IMR-90 (cell line): ENCODE measurements around the gene PSMB3. TPM values are rescaled to one million over a fixed set of nuclear protein-coding genes. Genes with fewer than 3 reads are reported as not detected.

Experiments used
- ATAC-seq: fragments of 200-7000 bp; cut with Tn5 transposase; 2 replicates; pipeline ENCODE4 v1.9.1; 2020; ENCODE audit warnings: low read depth, mild to moderate bottlenecking, moderate library complexity
- BruUV-seq: library from RNA; stranded (reverse); fragments of 400-500 nt; replicated peaks from 2 replicates; lab custom pipeline; 2021; lab: Mats Ljungman, UMichigan
- CTCF ChIA-PET: fragments of 300-600 bp; formaldehyde crosslinking; extraction: SDS; loops from one replicate; lab custom pipeline; 2021; ENCODE audit warnings: antibody characterized with exemption; lab: Yijun Ruan, JAX
- POLR2A ChIA-PET: fragments of 300-600 bp; sonication (Branson Sonifier 250); formaldehyde crosslinking; loops from one replicate; lab custom pipeline; 2022; ENCODE audit warnings: antibody characterized with exemption; ENCODE audit not compliant: unreplicated experiment; lab: Charles Lee
- DNase-seq: peaks from one replicate; pipeline ENCODE4 v3.0.0; 2013
- H2AFZ ChIP-seq: replicated peaks from 2 replicates; pipeline ENCODE3; 2013; ENCODE audit warnings: low read length, mild to moderate bottlenecking; ENCODE audit not compliant: poor library complexity
- H2AK5ac ChIP-seq: 2 replicates; pipeline ENCODE4 v1.6.1; 2013; ENCODE audit warnings: low read depth, low read length, inconsistent platforms
- H2AK9ac ChIP-seq: replicated peaks from 2 replicates; pipeline ENCODE3; 2013; ENCODE audit warnings: mild to moderate bottlenecking, low read depth, low read length, moderate library complexity; ENCODE audit not compliant: poor library complexity
- H2BK120ac ChIP-seq: 2 replicates; pipeline ENCODE4 v1.6.1; 2013; ENCODE audit warnings: low read depth, low read length, inconsistent platforms
- H2BK15ac ChIP-seq: 3 replicates; pipeline ENCODE4 v1.6.1; 2013; ENCODE audit warnings: low read depth, low read length, inconsistent platforms
- H2BK20ac ChIP-seq: 2 replicates; pipeline ENCODE4 v1.6.1; 2013; ENCODE audit warnings: low read depth, mild to moderate bottlenecking, inconsistent platforms, low read length, moderate library complexity
- H2BK5ac ChIP-seq: 2 replicates; pipeline ENCODE4 v1.6.1; 2013; ENCODE audit warnings: mild to moderate bottlenecking, low read depth, low read length, inconsistent platforms; ENCODE audit not compliant: poor library complexity, severe bottlenecking
- H3K14ac ChIP-seq: replicated peaks from 2 replicates; pipeline ENCODE4 v1.6.1; 2013; ENCODE audit warnings: low read depth, low read length, inconsistent platforms
- H3K18ac ChIP-seq: 2 replicates; pipeline ENCODE4 v1.6.1; 2013; ENCODE audit warnings: low read depth, low read length, control low read depth
- H3K23ac ChIP-seq: 2 replicates; pipeline ENCODE4 v1.6.1; 2013; ENCODE audit warnings: low read depth, low read length, inconsistent platforms
- H3K27ac ChIP-seq: 2 replicates; pipeline ENCODE4 v1.5.1; 2013; ENCODE audit warnings: mild to moderate bottlenecking, control low read depth, low read length; ENCODE audit not compliant: insufficient read depth
- H3K27me3 ChIP-seq: 2 replicates; pipeline ENCODE4 v1.6.1; 2013; ENCODE audit warnings: low read length; ENCODE audit not compliant: control insufficient read depth, insufficient read depth
- H3K36me3 ChIP-seq: 2 replicates; pipeline ENCODE4 v1.6.1; 2013; ENCODE audit warnings: low read length, mixed read lengths; ENCODE audit not compliant: control insufficient read depth, insufficient read depth
- H3K4ac ChIP-seq: 2 replicates; pipeline ENCODE4 v1.6.1; 2013; ENCODE audit warnings: low read depth, low read length, inconsistent platforms
- H3K4me1 ChIP-seq: 2 replicates; pipeline ENCODE4 v1.6.1; 2013; ENCODE audit warnings: low read length, mixed read lengths; ENCODE audit not compliant: control insufficient read depth, insufficient read depth
- H3K4me2 ChIP-seq: 2 replicates; pipeline ENCODE4 v1.6.1; 2013; ENCODE audit warnings: low read depth, mild to moderate bottlenecking, control low read depth, low read length, moderate library complexity
- H3K4me3 ChIP-seq: 2 replicates; pipeline ENCODE4 v1.5.1; 2013; ENCODE audit warnings: low read depth, mild to moderate bottlenecking, control low read depth, low read length, moderate library complexity; ENCODE audit not compliant: insufficient read depth
- H3K56ac ChIP-seq: 2 replicates; pipeline ENCODE4 v1.6.1; 2013; ENCODE audit warnings: low read length, inconsistent platforms; ENCODE audit not compliant: insufficient read depth; ENCODE audit errors: extremely low read depth
- H3K79me1 ChIP-seq, 2 experiments: 2 replicates each; pipeline ENCODE4 v1.6.1; 2013; ENCODE audit warnings: low read length in 2 of 2, inconsistent platforms in 1 of 2, low read depth in 1 of 2
- H3K9ac ChIP-seq: 2 replicates; pipeline ENCODE4 v1.6.1; 2013; ENCODE audit warnings: low read depth, low read length, control low read depth
- H3K9me1 ChIP-seq: 2 replicates; pipeline ENCODE4 v1.6.1; 2013; ENCODE audit warnings: low read length, inconsistent platforms; ENCODE audit not compliant: insufficient read depth
- H3K9me3 ChIP-seq: 2 replicates; pipeline ENCODE4 v1.6.1; 2013; ENCODE audit warnings: low read length; ENCODE audit not compliant: control insufficient read depth, insufficient read depth
- H4K20me1 ChIP-seq: 2 replicates; pipeline ENCODE4 v1.6.1; 2013; ENCODE audit warnings: low read length, inconsistent platforms; ENCODE audit not compliant: insufficient read depth
- H4K5ac ChIP-seq: 2 replicates; pipeline ENCODE4 v1.6.1; 2013; ENCODE audit warnings: mild to moderate bottlenecking, low read depth, low read length, control low read depth
- H4K8ac ChIP-seq, 2 experiments: 2 replicates each; pipeline ENCODE4 v1.6.1; 2013; ENCODE audit warnings: low read depth in 2 of 2, low read length in 2 of 2, control low read depth in 1 of 2, inconsistent platforms in 1 of 2
- H4K91ac ChIP-seq: 2 replicates; pipeline ENCODE4 v1.6.1; 2013; ENCODE audit warnings: low read depth, low read length, inconsistent platforms; ENCODE audit not compliant: insufficient read depth
- BHLHE40 ChIP-seq: fragments of 150-350 bp; IDR thresholded peaks from 2 replicates; pipeline ENCODE4 v1.6.1; 2016; ENCODE audit warnings: mild to moderate bottlenecking, low read depth, low read length
- CEBPB ChIP-seq: IDR thresholded peaks from 2 replicates; pipeline ENCODE4 v1.6.1; 2012; ENCODE audit warnings: low read depth, low read length, improper control_type of control experiment
- CHD1 ChIP-seq: IDR thresholded peaks from 2 replicates; pipeline ENCODE4 v1.6.1; 2012; ENCODE audit warnings: low read depth, low read length, improper control_type of control experiment
- ELK1 ChIP-seq: fragments of 150-350 bp; IDR thresholded peaks from 2 replicates; pipeline ENCODE4 v1.6.1; 2016; ENCODE audit warnings: low read depth, mild to moderate bottlenecking, low read length, moderate library complexity, borderline replicate concordance
- FOS ChIP-seq: fragments of 150-350 bp; IDR thresholded peaks from 2 replicates; pipeline ENCODE4 v1.6.1; 2016; ENCODE audit warnings: low read depth, low read length
- MAFK ChIP-seq: IDR thresholded peaks from 2 replicates; pipeline ENCODE4 v1.6.1; 2012; ENCODE audit warnings: low read depth, low read length, improper control_type of control experiment
- MAZ ChIP-seq: IDR thresholded peaks from 2 replicates; pipeline ENCODE4 v1.6.1; 2012; ENCODE audit warnings: low read depth, mild to moderate bottlenecking, low read length, improper control_type of control experiment, moderate library complexity, borderline replicate concordance
- MXI1 ChIP-seq: IDR thresholded peaks from 2 replicates; pipeline ENCODE4 v1.6.1; 2012; ENCODE audit warnings: low read depth, mild to moderate bottlenecking, low read length, moderate library complexity, borderline replicate concordance
- NFE2L2 ChIP-seq: fragments of 150-350 bp; IDR thresholded peaks from 2 replicates; pipeline ENCODE4 v1.6.1; 2016; ENCODE audit warnings: low read depth, mild to moderate bottlenecking, low read length
- POLR2A ChIP-seq: IDR thresholded peaks from 2 replicates; pipeline ENCODE4 v1.6.1; 2012; ENCODE audit warnings: mild to moderate bottlenecking, low read depth, low read length
- RAD21 ChIP-seq: IDR thresholded peaks from 2 replicates; pipeline ENCODE4 v1.6.1; 2012; ENCODE audit warnings: low read length, improper control_type of control experiment
- RCOR1 ChIP-seq: IDR thresholded peaks from 2 replicates; pipeline ENCODE4 v1.6.1; 2012; ENCODE audit warnings: mild to moderate bottlenecking, low read length, improper control_type of control experiment; ENCODE audit not compliant: insufficient replicate concordance
- RFX5 ChIP-seq: IDR thresholded peaks from 2 replicates; pipeline ENCODE4 v1.8.0; 2012; ENCODE audit warnings: low read depth, mild to moderate bottlenecking, low read length, moderate library complexity
- SMC3 ChIP-seq: fragments of 150-350 bp; IDR thresholded peaks from 2 replicates; pipeline ENCODE4 v1.6.1; 2016; ENCODE audit warnings: low read depth, mild to moderate bottlenecking, antibody characterized with exemption, low read length, moderate library complexity
- WGBS, 2 experiments: methylation state at CpG; one replicate each; pipeline versions ENCODE4 v1.1.5 to v1.1.7; 2013; ENCODE audit warnings: missing lambda C conversion rate in 2 of 2; ENCODE audit not compliant: insufficient read length in 1 of 2; ENCODE audit errors: extremely low coverage in 2 of 2; 5-methylcytosine and 5-hydroxymethylcytosine counted together
- dilution Hi-C: fragments of 300-500 bp; cut with HindIII; formaldehyde crosslinking; loops from one replicate; pipeline ENCODE4 v1.14.3; 2018; ENCODE audit warnings: low sequenced_read_pairs; ENCODE audit not compliant: unreplicated experiment
- in situ Hi-C: fragments of 300-500 bp; cut with MboI; formaldehyde crosslinking; loops from 3 replicates; pipeline ENCODE4 v1.14.3; 2019; ENCODE audit warnings: low sequenced_read_pairs, inconsistent platforms, mixed read lengths
- intact Hi-C: fragments of 100-400 bp; cut with micrococcal nuclease; formaldehyde crosslinking; loops from 2 replicates; pipeline ENCODE4 v1.10.0; 2022
- polyA plus RNA-seq, 3 experiments: library from polyadenylated mRNA; depleted of rRNA; stranded (reverse); fragments of >200 nt; gene quantifications; 2 replicates each; pipeline ENCODE4 v1.2.3, GENCODE V29; 2012; ENCODE audit warnings: low replicate concordance in 1 of 3
- total RNA-seq: library from RNA; depleted of rRNA; stranded (reverse); fragments of >200 nt; gene quantifications from 2 replicates; pipeline ENCODE4 v1.2.3, GENCODE V29; 2012
- TF ChIP-seq, protein P1 (sequence below): fragments of 150-350 bp; IDR thresholded peaks from 2 replicates; pipeline ENCODE4 v1.6.1; 2017; ENCODE audit warnings: mild to moderate bottlenecking, antibody characterized with exemption, low read length, low read depth
- TF ChIP-seq, protein P2 (sequence below): conservative IDR thresholded peaks from 2 replicates; pipeline ENCODE4 v1.5.1; 2012; ENCODE audit warnings: mild to moderate bottlenecking, low read depth, low read length, improper control_type of control experiment

PSMB3 gene
- total and polyA plus RNA-seq, 2 of the 4 experiments (the other 2 are of a cell fraction): 480 to 828 TPM

DNA sequence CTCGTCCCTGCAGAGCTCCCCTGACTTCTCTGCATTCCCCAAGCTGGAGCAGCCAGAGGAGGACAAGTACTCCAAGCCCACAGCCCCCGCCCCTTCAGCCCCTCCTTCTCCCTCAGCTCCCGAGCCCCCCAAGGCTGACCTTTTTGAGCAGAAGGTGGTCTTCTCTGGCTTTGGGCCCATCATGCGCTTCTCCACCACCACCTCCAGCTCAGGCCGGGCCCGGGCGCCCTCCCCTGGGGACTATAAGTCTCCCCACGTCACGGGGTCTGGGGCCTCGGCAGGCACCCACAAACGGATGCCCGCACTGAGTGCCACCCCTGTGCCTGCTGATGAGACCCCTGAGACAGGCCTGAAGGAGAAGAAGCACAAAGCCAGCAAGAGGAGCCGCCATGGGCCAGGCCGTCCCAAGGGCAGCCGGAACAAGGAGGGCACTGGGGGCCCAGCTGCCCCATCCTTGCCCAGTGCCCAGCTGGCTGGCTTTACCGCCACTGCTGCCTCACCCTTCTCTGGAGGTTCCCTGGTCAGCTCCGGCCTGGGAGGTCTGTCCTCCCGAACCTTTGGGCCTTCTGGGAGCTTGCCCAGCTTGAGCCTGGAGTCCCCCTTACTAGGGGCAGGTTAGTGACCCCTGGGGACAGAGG is 36.1 kb upstream of the PSMB3 start:
- no peak overlapping the region for H2AFZ ChIP-seq
- no peak overlapping the region for H3K14ac ChIP-seq
- H3K27me3 ChIP-seq: no peaks in the 10 kb centered on the region
- no peaks in the 10 kb centered on the region for H3K9me3 ChIP-seq
- H3K79me1 ChIP-seq: no peaks in the 10 kb centered on the region
- no peak overlapping the region for H3K4me2 ChIP-seq
- no peak overlapping the region for H3K4ac ChIP-seq
- dilution Hi-C loops: no loop called here
- in situ Hi-C loops: no loop called here
- no peak overlapping the region for H2AK5ac ChIP-seq
- intact Hi-C loops: no loop called here
- H3K27ac ChIP-seq: no peak overlapping the region
- H3K56ac ChIP-seq: no peak overlapping the region
- H4K91ac ChIP-seq: no peak overlapping the region
- H3K23ac ChIP-seq: no peak overlapping the region
- no peak overlapping the region for H3K4me3 ChIP-seq
- ChIA-PET POLR2A (no interaction called here), CTCF (no interaction called here)
- H4K8ac ChIP-seq: no peak overlapping the region
- no peaks in the 10 kb centered on the region for H4K20me1 ChIP-seq
- peaks cover 75% of the 10 kb centered on the region for H3K36me3 ChIP-seq
- H2AK9ac ChIP-seq: no peak overlapping the region
- ATAC-seq (no peak), DNase-seq (no peak)
- H2BK5ac ChIP-seq: no peak overlapping the region
- H2BK20ac ChIP-seq: no peak overlapping the region
- no peak overlapping the region for H3K18ac ChIP-seq
- WGBS, 2 experiments: 93% methylated on average over 5 of the region's 18 CpGs; no CpG with 5 or more reads in 1 of the 2 experiments
- no peak overlapping the region for H2BK15ac ChIP-seq
- TF ChIP-seq CHD1 (no peak), MAZ (no peak), MXI1 (no peak), BHLHE40 (no peak), MAFK (no peak), SMC3 (no peak), CEBPB (no peak), POLR2A (no peak), NFE2L2 (no peak), RAD21 (no peak), RCOR1 (no peak), FOS (no peak), ELK1 (no peak), RFX5 (no peak)
- TF ChIP-seq, protein P1, sequence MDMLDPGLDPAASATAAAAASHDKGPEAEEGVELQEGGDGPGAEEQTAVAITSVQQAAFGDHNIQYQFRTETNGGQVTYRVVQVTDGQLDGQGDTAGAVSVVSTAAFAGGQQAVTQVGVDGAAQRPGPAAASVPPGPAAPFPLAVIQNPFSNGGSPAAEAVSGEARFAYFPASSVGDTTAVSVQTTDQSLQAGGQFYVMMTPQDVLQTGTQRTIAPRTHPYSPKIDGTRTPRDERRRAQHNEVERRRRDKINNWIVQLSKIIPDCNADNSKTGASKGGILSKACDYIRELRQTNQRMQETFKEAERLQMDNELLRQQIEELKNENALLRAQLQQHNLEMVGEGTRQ: no peak
- TF ChIP-seq, protein P2, sequence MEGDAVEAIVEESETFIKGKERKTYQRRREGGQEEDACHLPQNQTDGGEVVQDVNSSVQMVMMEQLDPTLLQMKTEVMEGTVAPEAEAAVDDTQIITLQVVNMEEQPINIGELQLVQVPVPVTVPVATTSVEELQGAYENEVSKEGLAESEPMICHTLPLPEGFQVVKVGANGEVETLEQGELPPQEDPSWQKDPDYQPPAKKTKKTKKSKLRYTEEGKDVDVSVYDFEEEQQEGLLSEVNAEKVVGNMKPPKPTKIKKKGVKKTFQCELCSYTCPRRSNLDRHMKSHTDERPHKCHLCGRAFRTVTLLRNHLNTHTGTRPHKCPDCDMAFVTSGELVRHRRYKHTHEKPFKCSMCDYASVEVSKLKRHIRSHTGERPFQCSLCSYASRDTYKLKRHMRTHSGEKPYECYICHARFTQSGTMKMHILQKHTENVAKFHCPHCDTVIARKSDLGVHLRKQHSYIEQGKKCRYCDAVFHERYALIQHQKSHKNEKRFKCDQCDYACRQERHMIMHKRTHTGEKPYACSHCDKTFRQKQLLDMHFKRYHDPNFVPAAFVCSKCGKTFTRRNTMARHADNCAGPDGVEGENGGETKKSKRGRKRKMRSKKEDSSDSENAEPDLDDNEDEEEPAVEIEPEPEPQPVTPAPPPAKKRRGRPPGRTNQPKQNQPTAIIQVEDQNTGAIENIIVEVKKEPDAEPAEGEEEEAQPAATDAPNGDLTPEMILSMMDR: no peak
- no peaks in the 10 kb centered on the region for H3K4me1 ChIP-seq
- H4K5ac ChIP-seq: no peak overlapping the region
- BruUV-seq: TSS peak; percentile 55
- H3K9ac ChIP-seq: no peak overlapping the region
- H3K9me1 ChIP-seq: no peaks in the 10 kb centered on the region
- H2BK120ac ChIP-seq: no peak overlapping the region
